ENCODE results near the gene ZNF692. TPM values are rescaled to one million over a fixed set of nuclear protein-coding genes. Genes with fewer than 3 reads are reported as not detected.

The ZNF692 gene
- total RNA-seq, 1 donor from 2014 or later = 71.0 TPM

GRCh38 chr1:248881261-248881660, 22.4 kb upstream of the ZNF692 start:
- DNase-seq (ENCODE audit: low spot score) = no peak

GRCh38 chr1:248873993-248874533, 15.2 kb upstream of the ZNF692 start:
- DNase-seq (ENCODE audit: low spot score) = peak; percentile 81

- DNase-seq (ENCODE audit: low spot score) = peak; percentile 97
Observed at GRCh38 chr1:248873409-248873992, 14.6 kb upstream of the ZNF692 start.

- no peak for DNase-seq (ENCODE audit: low spot score)
Observed at GRCh38 chr1:248872752-248873408, 14.0 kb upstream of the ZNF692 start.

DNA sequence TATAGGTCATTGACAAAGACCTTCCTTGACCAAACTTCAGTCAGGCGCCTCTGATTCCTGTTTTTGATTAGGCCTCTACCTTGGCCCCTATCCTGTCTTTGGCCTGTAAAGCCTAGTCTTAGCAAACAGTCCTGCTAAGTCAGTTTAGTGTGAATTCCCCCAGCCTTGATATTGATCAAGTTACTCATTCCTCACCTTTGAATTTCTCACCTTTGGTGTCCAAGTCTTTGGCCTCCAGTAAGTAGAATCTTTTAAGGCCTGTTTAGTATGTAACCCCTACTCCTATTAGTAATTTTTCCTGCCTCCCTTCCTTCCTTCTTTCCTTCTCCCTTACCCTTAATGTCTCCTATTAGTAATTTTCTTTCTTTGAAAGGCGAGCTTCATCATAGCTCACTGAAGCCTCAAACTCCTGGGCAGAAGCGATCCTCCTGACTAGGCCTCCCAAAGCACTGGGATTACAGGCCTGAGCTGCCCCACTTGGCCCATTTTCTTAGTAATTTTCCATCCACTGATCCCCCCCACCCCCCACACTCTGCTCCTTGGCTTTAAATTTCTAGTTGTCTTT, 13.0 kb upstream of the ZNF692 start:
- DNase-seq (ENCODE audit: low spot score) = no peak

DNA sequence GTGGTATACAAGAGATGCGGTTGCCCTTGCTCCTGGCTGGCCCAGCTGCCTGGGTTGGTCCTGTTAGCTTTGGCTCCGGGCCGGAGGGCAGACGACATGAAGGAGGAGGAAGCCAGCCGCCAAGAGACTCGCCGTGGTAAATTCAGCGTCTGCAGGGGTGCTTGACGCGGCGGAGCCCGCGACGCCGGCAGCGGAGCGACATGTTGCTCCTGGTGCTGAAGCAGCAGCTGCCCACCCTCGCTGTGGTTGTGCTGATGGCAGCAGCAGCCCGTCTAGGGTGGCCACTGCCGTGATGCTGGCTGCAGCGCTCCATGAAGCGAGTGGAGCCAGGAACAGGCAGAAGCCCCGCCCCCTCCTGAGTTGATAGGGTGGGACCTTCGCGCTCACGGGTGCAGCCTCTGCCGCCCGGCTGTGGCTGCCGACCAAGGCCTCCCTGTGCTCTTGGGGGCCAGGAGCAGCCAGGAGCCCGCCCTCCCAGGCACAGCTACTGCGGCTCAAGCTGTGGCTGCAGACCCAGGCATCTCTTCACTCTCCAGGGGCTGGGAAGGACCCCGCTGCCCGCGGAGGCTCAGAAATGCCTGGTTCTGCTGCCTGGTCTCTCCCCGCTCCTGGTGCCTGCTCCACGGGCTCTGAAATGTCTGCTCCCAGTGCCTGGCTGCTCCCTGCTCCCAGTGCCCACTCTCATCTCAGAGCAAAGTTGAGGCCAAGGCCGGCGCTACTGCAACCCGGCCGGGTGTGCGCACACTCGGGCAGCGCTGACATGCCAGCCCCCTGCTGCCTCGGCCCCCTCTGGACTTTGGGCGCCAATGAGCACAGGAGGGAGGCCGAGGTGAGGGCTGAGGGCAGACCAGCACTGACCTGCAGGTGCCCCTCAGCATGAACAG, 4.4 kb upstream of the ZNF692 start:
- DNase-seq (ENCODE audit: low spot score) = peak; percentile 90

DNA sequence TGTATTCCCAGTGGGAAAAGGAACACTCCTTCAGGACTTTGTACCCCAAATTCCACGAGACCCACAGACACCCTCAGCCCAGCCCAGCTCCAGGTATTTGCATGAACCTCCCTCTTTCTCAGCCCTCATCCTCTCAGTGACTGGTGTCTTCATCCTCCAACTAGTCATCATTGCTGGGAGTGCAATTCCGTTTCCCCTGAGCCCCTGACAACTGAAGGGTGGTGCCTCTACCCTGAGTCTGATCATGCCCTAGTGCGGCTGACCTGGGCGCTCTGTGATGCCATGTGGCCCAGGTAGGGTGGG, 3.8 kb upstream of the ZNF692 start:
- DNase-seq (ENCODE audit: low spot score) = no peak

DNA sequence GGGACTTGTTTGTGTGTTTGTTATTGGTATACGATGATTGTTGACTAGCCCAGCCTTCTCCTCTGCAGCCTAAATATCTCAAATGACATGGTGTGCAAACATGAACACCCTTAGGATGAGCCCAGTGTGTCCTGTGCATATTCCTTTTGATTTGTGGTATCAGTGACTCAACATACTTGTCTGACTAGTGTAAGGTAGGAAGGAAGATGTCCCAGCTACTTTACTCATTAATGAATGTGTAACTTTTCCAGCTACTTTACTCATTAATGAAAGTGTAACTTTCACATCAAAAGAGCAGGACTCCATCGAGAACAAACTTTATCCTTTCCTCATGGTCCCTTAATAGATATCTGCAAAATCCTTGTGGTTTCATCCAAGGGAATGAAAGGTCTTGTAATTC, 2.7 kb upstream of the ZNF692 start:
- no peak for DNase-seq (ENCODE audit: low spot score)

DNA sequence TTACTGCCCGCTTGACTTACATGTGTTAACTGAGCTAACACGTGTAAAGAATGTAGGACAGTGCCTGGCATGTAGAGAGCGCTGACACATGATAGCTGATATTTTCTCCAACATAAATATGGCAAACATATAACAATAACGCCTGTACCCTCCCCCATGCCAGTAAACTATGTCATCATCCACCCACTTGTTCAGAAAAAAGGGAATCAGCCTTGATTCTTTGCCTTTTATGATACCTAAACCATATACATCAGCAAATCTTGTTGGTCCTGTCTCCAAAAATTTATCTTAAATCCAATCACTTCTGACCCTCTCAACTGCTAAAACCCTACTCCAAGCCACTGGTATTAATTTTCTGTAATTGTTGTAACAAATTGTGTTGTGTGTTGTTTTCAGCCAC, 1.1 kb upstream of the ZNF692 start:
- DNase-seq (ENCODE audit: low spot score) = no peak

DNA sequence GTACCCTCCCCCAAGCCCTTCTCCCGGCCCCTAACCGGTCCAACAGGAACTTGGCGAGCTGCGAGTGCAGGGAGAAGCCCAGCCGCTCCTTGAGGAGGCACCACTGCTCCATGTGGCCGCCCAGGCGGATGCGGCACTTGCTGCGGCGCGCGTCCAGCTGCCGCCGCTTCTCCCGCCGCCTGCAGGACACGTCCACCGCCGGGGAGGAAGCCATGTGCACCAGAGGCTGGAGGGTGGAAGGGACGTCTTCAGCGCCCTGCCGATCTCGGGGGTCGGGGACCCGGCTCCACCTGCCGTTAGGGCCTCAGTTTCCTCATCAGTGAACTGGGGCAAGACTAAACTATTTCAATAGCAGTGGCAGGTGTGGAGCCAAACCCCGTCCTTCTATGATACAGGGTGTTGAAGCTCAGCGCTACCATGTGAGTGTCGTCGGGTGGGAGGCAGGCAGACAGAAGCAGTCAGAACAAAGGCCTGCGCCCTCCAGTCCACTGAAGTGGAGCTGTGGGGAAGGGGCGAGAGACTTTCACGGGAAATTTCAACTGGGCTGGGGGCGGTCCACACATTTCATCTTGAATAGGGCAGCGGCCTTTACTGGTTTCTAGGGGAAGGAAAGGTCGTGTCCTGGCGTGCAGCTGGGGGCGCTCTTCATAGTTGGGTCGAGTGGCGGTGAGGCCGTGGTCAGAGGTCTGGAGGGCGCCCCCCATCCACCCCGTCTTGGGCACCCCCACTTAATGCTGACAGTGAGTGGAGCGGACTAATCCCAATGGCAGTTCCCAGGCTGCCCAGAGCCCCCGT, 592 bp downstream of the ZNF692 start:
- peak; percentile 83 for DNase-seq (ENCODE audit: low spot score)

- no peak for DNase-seq (ENCODE audit: low spot score)
Observed at GRCh38 chr1:248857749-248858095, 1.2 kb downstream of the ZNF692 start.

DNA sequence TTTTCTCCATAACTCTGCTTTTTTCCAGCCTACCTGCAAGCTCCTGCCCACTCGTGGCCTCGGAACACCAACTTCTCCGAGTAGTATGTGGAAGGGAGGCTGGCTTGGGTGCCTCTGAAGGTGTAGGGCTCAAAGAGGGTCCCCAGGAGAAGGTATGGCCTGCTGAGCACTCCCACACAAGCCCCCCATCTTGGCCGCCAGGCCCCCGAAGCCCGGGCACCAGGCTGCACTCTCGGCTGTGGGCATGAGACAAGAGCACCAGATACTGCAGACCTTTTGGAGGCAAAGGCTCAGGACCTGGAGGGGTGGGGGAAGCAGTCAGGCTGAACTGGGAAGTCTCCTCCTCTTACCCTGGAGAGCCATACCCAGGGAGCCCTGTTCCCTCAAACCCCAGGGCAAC, 1.7 kb downstream of the ZNF692 start:
- DNase-seq (ENCODE audit: low spot score) = no peak

GRCh38 chr1:248856176-248856575, 2.7 kb downstream of the ZNF692 start:
- DNase-seq (ENCODE audit: low spot score) = no peak

DNA sequence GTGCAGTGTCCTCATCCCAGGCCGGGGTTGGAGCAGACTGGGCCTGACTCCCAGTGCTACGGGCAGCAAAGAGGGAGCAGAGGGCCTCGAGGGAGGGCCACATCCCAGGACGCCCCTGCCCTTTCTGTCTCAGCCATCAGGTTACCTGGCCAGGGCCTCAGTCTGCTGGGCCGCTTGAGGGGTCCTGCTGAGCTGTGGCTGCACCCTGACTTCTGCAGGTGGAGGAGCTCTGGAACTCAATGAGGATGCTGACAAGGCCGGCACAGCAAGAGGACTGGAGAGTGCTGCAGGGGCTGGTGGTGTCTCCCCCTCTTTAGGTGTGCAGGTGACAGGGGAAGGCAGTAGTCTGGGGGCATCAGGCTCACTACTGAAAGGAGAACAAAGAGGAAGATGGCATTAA, 3.3 kb downstream of the ZNF692 start:
- no peak for DNase-seq (ENCODE audit: low spot score)

DNA sequence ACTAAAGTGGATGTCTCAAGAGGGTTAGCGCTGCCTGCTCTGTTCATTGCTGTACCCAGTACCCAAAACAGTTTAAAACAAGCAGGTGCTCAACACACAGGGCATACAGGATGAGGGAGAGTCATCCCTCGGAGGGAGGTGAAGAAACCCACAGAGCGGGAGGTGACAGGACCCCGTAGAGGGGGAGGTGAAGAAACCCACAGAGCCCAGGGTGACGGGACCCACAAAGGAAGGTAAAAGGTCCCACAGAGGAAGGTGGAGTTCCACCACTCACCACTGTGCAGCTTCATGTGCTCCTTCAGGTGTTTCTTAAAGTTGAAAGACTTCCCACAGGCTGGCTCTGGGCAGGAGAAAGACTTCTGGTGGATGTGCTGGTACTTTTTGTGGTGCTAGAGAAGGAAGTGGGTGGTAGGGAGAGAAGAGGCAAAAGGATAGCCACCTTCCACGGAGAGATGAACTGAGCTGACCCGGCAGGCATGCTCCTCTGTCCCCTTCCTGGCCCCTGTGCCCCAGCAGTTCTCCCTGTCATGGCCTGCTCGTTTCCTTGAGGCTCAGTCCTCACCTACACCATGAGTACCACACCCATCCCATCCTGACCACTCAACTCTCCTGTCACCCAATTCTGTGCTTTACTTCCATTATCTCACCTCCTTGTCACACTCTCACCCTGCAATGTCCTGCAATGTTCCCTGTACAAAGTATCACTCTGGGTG, 5.1 kb downstream of the ZNF692 start:
- no peak for DNase-seq (ENCODE audit: low spot score)

- no peak for DNase-seq (ENCODE audit: low spot score)
Observed at GRCh38 chr1:248852481-248853405, 6.1 kb downstream of the ZNF692 start.

GRCh38 chr1:248851390-248851789, 7.5 kb downstream of the ZNF692 start:
- DNase-seq (ENCODE audit: low spot score) = no peak

GRCh38 chr1:248850536-248851251, 8.2 kb downstream of the ZNF692 start:
- peak; percentile 34 for DNase-seq (ENCODE audit: low spot score)

- DNase-seq (ENCODE audit: low spot score) = no peak
Observed at GRCh38 chr1:248850124-248850523, 8.8 kb downstream of the ZNF692 start.

Data from ureter (tissue), 1 donor.